ENCODE data around the gene PPIL4.

The PPIL4 gene

GRCh38 chr6:149545754-149546471 lies at the start of gene PPIL4:
TSS of gene PPIL4 (minus strand) at chr6:149546043. CDS start at chr6:149546005, 38 bp downstream.
- DNase-seq (ENCODE audit: low spot score) = peak; percentile 90
- in situ Hi-C loops (cut with MboI; ENCODE audit: low pct_unique_long_range_greater_than_20kb, low sequenced_read_pairs, unreplicated experiment) = no loop called here
- peak; percentile 70 for TF ChIP-seq CTCF (IDR thresholded peaks at IDR 0.05; ENCODE audit: extremely low read depth, insufficient read depth, missing control alignments)

- no peak for TF ChIP-seq CTCF (IDR thresholded peaks at IDR 0.05; ENCODE audit: extremely low read depth, insufficient read depth, missing control alignments)
- no peak for DNase-seq (ENCODE audit: low spot score)
These were observed 47.6 kb upstream of the PPIL4 start for GRCh38 chr6:149593408-149593807.

GRCh38 chr6:149592983-149593382 lies 47.1 kb upstream of the PPIL4 start:
- DNase-seq (ENCODE audit: low spot score) = no peak
- in situ Hi-C loops (cut with MboI; ENCODE audit: low pct_unique_long_range_greater_than_20kb, low sequenced_read_pairs, unreplicated experiment) = no loop called here
- TF ChIP-seq CTCF (IDR thresholded peaks at IDR 0.05; ENCODE audit: extremely low read depth, insufficient read depth, missing control alignments) = no peak

More at GRCh38 chr6:149593408-149593807, 47.6 kb upstream of the PPIL4 start:
- in situ Hi-C loops (cut with MboI; ENCODE audit: low pct_unique_long_range_greater_than_20kb, low sequenced_read_pairs, unreplicated experiment) = no loop called here

GRCh38 chr6:149586149-149586548 lies 40.3 kb upstream of the PPIL4 start:
- in situ Hi-C loops (cut with MboI; ENCODE audit: low pct_unique_long_range_greater_than_20kb, low sequenced_read_pairs, unreplicated experiment) = no loop called here
- TF ChIP-seq CTCF (IDR thresholded peaks at IDR 0.05; ENCODE audit: extremely low read depth, insufficient read depth, missing control alignments) = no peak
- DNase-seq (ENCODE audit: low spot score) = no peak

GRCh38 chr6:149581349-149581748 lies 35.5 kb upstream of the PPIL4 start:
- in situ Hi-C loops (cut with MboI; ENCODE audit: low pct_unique_long_range_greater_than_20kb, low sequenced_read_pairs, unreplicated experiment) = no loop called here
- no peak for TF ChIP-seq CTCF (IDR thresholded peaks at IDR 0.05; ENCODE audit: extremely low read depth, insufficient read depth, missing control alignments)
- DNase-seq (ENCODE audit: low spot score) = no peak

- no peak for DNase-seq (ENCODE audit: low spot score)
- no peak for TF ChIP-seq CTCF (IDR thresholded peaks at IDR 0.05; ENCODE audit: extremely low read depth, insufficient read depth, missing control alignments)
- in situ Hi-C loops (cut with MboI; ENCODE audit: low pct_unique_long_range_greater_than_20kb, low sequenced_read_pairs, unreplicated experiment) = no loop called here
These were observed 35.0 kb upstream of the PPIL4 start for GRCh38 chr6:149580880-149581279.

Measured in GM13977 (cell line).